22Rv1 (cell line): ENCODE measurements around the gene SEMA4A.
A peak's percentile ranks its signal among the peaks of the same experiment; 100 is the strongest.

Experiments used
- H3K27ac ChIP-seq: fragments of 450-650 bp; 2 replicates; pipeline ENCODE4 v1.5.1; 2017
- ZFX ChIP-seq: fragments of 450-650 bp; IDR thresholded peaks from 2 replicates; pipeline ENCODE4 v1.6.1; 2017; ENCODE audit warnings: antibody characterized with exemption, borderline replicate concordance
- TF ChIP-seq, protein P1 (sequence below): fragments of 450-650 bp; IDR thresholded peaks from 2 replicates; pipeline ENCODE4 v1.5.1; 2017; ENCODE audit warnings: mild to moderate bottlenecking

Gene SEMA4A

DNA sequence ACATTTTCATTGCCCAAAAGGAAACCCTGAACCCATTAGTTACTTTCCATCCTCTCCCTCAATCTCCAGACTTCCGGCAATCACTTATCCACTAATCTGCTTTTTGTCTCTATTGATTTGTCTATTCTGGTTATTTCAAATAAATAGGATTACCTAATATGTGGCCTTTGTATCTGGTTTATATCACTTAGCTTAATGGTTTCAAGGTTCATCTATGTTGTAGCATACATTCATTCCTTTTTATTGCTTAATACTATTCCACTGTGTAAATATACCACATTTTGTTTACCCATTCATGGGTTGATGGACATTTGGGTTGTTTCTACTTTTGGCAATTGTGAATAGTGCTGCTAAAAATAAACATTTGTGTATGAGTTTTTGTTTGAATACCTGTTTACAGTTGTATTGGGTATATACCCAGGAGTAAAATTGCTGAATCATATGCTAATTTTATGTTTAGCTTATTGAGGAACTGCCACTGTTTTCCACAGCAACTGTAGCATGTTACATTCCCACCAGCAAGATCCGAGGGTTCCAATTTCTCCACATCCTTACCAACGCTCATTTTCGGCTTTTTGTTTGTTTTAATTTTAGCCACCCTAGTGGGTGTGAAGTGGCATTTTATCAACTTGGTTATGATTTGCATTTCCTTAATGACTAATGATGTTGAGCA, 38.0 kb downstream of the SEMA4A start:
- peak overlapping the region; percentile 95 for H3K27ac ChIP-seq
- no peak for TF ChIP-seq ZFX
- TF ChIP-seq, protein P1, sequence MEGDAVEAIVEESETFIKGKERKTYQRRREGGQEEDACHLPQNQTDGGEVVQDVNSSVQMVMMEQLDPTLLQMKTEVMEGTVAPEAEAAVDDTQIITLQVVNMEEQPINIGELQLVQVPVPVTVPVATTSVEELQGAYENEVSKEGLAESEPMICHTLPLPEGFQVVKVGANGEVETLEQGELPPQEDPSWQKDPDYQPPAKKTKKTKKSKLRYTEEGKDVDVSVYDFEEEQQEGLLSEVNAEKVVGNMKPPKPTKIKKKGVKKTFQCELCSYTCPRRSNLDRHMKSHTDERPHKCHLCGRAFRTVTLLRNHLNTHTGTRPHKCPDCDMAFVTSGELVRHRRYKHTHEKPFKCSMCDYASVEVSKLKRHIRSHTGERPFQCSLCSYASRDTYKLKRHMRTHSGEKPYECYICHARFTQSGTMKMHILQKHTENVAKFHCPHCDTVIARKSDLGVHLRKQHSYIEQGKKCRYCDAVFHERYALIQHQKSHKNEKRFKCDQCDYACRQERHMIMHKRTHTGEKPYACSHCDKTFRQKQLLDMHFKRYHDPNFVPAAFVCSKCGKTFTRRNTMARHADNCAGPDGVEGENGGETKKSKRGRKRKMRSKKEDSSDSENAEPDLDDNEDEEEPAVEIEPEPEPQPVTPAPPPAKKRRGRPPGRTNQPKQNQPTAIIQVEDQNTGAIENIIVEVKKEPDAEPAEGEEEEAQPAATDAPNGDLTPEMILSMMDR = no peak

DNA sequence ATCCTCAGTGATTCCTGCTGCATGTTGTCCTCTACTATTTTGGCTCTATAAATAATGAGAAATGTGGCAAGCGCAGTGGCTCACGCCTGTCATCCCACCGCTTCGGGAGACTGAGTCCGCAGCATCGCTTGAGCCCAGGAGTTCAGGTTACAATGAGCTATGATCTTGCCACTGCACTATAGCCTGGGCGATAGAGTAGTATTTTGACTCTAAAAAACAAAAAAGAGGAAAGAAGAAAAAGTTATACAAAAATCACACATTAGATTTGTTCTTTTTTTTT, 39.8 kb downstream of the SEMA4A start:
- H3K27ac ChIP-seq = peak overlapping the region; percentile 95
- no peak for TF ChIP-seq ZFX
- TF ChIP-seq, protein P1 = no peak

DNA sequence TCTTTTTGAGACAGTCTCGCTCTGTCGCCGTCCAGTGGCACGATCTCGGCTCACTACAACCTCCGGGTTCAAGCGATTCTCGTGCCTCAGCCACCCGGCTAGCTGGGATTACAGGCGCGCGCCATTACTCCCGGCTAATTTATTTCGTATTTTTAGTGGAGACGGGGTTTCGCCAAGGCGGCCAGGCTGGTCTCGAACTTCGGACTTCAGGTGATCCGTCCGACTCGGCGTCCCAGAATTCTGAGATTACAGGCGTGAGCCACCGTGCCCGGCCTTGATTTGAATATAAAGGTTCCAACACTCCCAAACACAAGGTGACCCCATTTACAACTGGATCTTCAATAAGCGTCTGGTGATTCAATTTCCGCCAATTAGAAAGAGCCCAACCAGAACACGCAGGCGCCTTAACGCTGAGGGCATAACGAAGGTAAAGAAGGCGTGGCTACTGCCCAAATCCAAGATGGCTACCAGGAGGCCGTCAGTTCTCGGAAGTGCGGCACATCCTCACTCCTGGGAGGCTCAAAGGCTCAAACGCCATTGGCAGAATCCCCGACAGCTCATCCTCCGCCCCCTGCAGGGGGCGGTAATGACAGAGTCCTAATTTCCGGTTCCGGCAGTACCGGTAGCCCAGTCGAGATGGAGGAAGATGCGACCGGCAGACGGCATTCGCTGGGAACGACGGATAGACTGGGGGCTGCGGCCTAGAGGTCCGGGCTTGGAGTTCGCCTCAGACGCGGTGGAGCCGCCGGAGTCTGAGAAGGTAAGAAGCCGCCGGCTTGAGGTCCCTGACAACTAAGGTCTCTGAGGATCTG, 40.3 kb downstream of the SEMA4A start, which contains the start of gene SLC25A44:
SLC25A44 (plus strand) TSS at position 617 of the 812 bp plus-strand sequence. CDS start 5,744 bp downstream, outside the sequence.
- TF ChIP-seq ZFX = no peak
- TF ChIP-seq, protein P1 = peak; percentile 53
- peak within 1 kb of the TSS; percentile 95 for H3K27ac ChIP-seq

DNA sequence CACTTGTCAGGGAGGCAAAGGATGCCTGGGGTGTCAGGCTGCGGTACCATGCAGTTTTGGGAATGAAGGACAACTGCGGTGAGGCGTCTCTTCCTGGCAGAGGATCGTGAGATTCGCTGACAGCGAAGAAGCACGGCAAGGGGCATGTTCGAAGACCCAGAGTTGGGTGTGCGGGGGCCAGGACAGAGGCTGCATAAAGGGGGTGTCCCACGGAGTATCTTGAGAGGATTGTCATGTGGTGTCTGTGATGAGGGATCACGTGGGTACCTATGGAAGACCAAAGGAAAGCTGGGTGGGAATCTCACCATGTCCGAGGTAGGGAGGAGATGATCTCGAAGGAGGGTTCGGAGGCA, 40.9 kb downstream of the SEMA4A start:
- TF ChIP-seq, protein P1 = no peak
- TF ChIP-seq ZFX = no peak
- peak overlapping the region; percentile 95 for H3K27ac ChIP-seq

DNA sequence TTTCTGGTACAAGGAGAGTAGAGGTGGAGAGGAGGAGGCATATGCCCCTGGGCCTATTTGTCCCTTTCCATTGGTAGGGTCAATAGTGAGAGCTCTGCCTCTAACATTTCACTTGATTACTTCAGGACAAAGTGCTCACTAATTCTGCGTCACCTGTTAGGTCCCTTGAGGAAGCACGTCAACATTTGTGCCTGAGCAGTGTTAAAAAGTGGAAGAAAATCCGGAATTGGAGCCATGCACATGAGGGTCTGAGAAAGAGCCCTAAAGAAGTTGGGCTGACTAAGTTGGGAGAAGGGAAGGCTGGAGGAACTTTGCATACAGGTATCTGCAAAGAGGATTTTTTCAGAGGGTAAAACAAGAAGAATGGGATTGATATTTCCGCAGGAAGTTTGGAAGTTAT, 42.5 kb downstream of the SEMA4A start:
- no peak for TF ChIP-seq ZFX
- TF ChIP-seq, protein P1 = no peak
- H3K27ac ChIP-seq = no peak overlapping the region

DNA sequence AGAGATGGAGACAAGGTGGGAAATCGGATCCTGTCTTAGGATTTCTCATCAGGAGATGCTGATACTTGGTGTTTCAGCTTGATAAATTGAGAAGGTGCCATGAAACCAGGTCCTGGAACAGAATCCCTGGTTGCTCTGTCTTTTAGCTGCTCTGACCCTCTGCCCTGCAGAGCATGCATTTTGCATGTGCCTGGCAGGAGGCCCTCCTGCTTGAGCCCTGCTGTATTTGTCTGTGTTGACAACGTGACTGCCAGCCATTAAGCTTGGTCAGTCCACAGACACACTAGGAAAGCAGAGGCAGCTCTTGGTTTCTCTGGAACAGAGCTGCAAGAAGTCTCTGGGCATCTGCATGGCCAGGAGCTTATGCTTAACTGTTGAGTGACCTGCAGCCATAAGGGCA, 43.1 kb downstream of the SEMA4A start:
- no peak for TF ChIP-seq ZFX
- TF ChIP-seq, protein P1 = no peak
- H3K27ac ChIP-seq = no peak overlapping the region

DNA sequence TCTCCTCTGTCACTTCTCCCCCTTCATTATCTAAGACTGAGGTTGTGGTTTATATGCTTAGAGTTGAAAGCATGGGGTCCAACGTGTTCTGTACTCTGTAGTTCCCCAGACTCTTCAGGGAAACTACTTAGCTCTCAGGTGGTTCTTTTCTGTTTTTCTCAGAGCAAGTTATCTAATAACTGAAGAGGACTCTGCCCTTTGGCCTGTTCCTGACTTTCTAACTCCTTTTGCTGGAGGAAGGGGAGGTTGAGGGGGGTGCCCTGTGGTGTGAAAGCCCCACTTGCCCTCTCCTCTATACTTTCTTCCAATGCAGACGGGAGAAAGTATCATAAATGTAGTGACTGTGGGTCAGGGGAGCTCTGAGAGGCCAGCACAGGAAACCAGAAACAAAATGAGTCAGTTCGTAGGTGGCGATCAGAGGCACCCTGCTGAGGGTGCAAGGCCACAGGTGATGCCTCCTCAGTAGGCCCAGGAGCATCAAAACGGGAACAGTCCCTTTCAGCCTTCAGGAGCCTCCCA, 45.5 kb downstream of the SEMA4A start:
- TF ChIP-seq ZFX = no peak
- TF ChIP-seq, protein P1 = no peak
- H3K27ac ChIP-seq = no peak overlapping the region
